Gastrocnemius medialis (tissue), 4 donors: ENCODE measurements around the gene PDE6H.

Experiments used
- CTCF ChIP-seq, 5 experiments: fragments of 450-650 bp in 3 of 5; fragments of 200-600 bp in 2 of 5; sonication (generic) in 2 of 5; IDR thresholded peaks in 4 of 5; conservative IDR thresholded peaks in 1 of 5; 1 replicate in 4 of 5; 2 replicates in 1 of 5; pipeline ENCODE4 v1.5.1; 2016 to 2019; ENCODE audit warnings: antibody characterized with exemption in 5 of 5, mild to moderate bottlenecking in 3 of 5, moderate library complexity in 3 of 5
- POLR2A ChIP-seq, 2 donors: fragments of 450-650 bp; IDR thresholded peaks; one replicate each; pipeline ENCODE4 v1.6.1; 2017; ENCODE audit warnings: antibody characterized with exemption in 2 of 2, mild to moderate bottlenecking in 2 of 2, moderate library complexity in 2 of 2

DNA sequence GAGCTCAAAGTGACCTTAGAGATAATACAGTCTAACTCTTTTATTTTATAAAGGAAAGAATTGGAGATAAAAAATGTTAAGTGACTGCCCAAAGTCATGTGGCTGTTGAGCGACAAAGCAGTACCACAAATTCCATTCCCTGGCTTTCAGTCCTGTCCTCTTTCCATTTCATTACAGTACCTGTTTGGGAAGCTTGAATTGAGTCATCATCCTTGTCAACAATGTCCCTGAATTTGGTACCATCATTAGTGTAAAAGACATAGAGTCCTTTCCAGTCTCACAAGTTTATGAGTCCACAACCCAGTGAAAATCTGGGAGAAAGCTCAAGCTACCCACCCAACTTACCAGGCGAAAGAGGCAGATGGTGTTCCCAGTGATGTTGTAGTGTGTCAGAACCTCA is 38.3 kb upstream of the PDE6H start:
- TF ChIP-seq POLR2A (IDR thresholded peaks at IDR 0.05) (no peak), CTCF (IDR thresholded peaks at IDR 0.05 in 4 of 5, conservative IDR thresholded peaks at IDR 0.05 in 1 of 5) (no peak)
